Measurements from ENCODE around the gene NR6A1. TPM values are rescaled to one million over a fixed set of nuclear protein-coding genes. Genes with fewer than 3 reads are reported as not detected.

NR6A1 gene
- total and polyA plus RNA-seq, 2 of the 13 experiments (the other 11 are each of a cell fraction or from before 2014, with no cell fraction given) = 28.1 to 31.5 TPM

GRCh38 chr9:124768334-124768733 is 2.8 kb downstream of the NR6A1 start:
- Histone ChIP-seq H2AFZ (ENCODE audit: low read length) (no peak overlapping the region), H3K4me1 (ENCODE audit: insufficient read depth, low read length) (peaks cover 46% of the 10 kb centered on the region), H3K4me2 (ENCODE audit: low read depth, low read length) (peak overlapping the region; percentile 80), H3K36me3 (replicated peaks in 1 of 2; ENCODE audit: control insufficient read depth in 1 of 2, insufficient read depth in 2 of 2, low read length in 2 of 2) (no peaks in the 10 kb centered on the region), H4K20me1 (ENCODE audit: insufficient read depth, low read length) (peaks cover 21% of the 10 kb centered on the region; the same call in 1 of the 2 replicates), H3K27ac (ENCODE audit: extremely low read length, insufficient read depth, low read length) (peak overlapping the region; percentile 81), H3K4me3 (replicated peaks in 1 of 3; ENCODE audit: insufficient read depth in 1 of 3, low read depth in 2 of 3, low read length in 3 of 3) (peak overlapping the region; percentile 93 to 96 (median 95); a peak in 5 of 6 replicates), H3K9ac (ENCODE audit: insufficient read depth, low read depth, low read length) (peak overlapping the region; percentile 80; the same call in 1 of the 2 replicates), H3K9me3 (ENCODE audit: low read length) (no peaks in the 10 kb centered on the region), H3K79me2 (ENCODE audit: insufficient read depth, low read length) (peaks cover 71% of the 10 kb centered on the region), H3K27me3 (ENCODE audit: control insufficient read depth in 1 of 2, insufficient read depth in 2 of 2, low read length in 2 of 2) (no peaks in the 10 kb centered on the region; a peak in 1 of 5 replicates)
- POLR2A ChIA-PET = interaction anchor here (5.4 kb wide), 1 partner anchor 87 kb away, joined by 39 read pairs; no protein-coding TSS in a partner anchor
- intact Hi-C loops (cut with micrococcal nuclease; ENCODE audit: unreplicated experiment) (no loop called here), in situ Hi-C loops (cut with HindIII; ENCODE audit: extremely low pct_ligation_motif_present, low pct_unique_long_range_greater_than_20kb) (no loop called here)
- DNase-seq (ENCODE audit: low spot score) (no peak), FAIRE-seq (no peak), ATAC-seq (no peak)
- 37% methylated on average over 3 of the region's 3 CpGs for WGBS (ENCODE audit: low lambda C conversion rate)
- no peak for TF ChIP-seq ZNF720 (CRISPR knock-in tag; IDR thresholded peaks at IDR 0.05)
- TF ChIP-seq RFXAP (CRISPR knock-in tag; IDR thresholded peaks at IDR 0.05; ENCODE audit: borderline replicate concordance) = no peak
- TF ChIP-seq PATZ1 (CRISPR knock-in tag; IDR thresholded peaks at IDR 0.05) = no peak
- no peak for TF ChIP-seq ZNF550 (CRISPR knock-in tag; IDR thresholded peaks at IDR 0.05; ENCODE audit: borderline replicate concordance)
- TF ChIP-seq MTERF4 (CRISPR knock-in tag; IDR thresholded peaks at IDR 0.05) = no peak
- TF ChIP-seq NFE2 (CRISPR knock-in tag; IDR thresholded peaks at IDR 0.05) = no peak
- TF ChIP-seq GABPA (IDR thresholded peaks at IDR 0.05; ENCODE audit: low read depth, low read length) = no peak
- no peak for TF ChIP-seq GABPA (CRISPR knock-in tag; IDR thresholded peaks at IDR 0.05; ENCODE audit: low read depth)
- TF ChIP-seq ZNF670 (CRISPR knock-in tag; IDR thresholded peaks at IDR 0.05; ENCODE audit: borderline replicate concordance) = no peak
- TF ChIP-seq REPIN1 (CRISPR knock-in tag; IDR thresholded peaks at IDR 0.05; ENCODE audit: borderline replicate concordance, low read depth) = no peak
- no peak for TF ChIP-seq KDM3A (CRISPR knock-in tag; IDR thresholded peaks at IDR 0.05; ENCODE audit: low read depth)
- no TSS peak for BruUV-seq (replicated peaks)
- CTCF ChIA-PET (ENCODE audit: low intra/inter-chr PET ratio, low total read pairs) = no interaction called here
